DOHH2 (cell line): ENCODE measurements around the gene ANXA8.

Experiments
- H3F3A ChIP-seq: fragments of 200-600 bp; sonication (generic), shearing (Covaris generic); 2 replicates; pipeline ENCODE4 v1.6.0; 2016; ENCODE audit warnings: antibody characterized with exemption, mild to moderate bottlenecking; ENCODE audit not compliant: control insufficient read depth, insufficient read depth
- H3K27ac ChIP-seq: fragments of 200-600 bp; sonication (generic); 2 replicates; pipeline ENCODE4 v1.5.1; 2014; ENCODE audit warnings: low read depth, mild to moderate bottlenecking, low read length, moderate library complexity
- H3K27me3 ChIP-seq: fragments of 200-600 bp; sonication (generic); 2 replicates; pipeline ENCODE4 v1.6.1; 2014; ENCODE audit warnings: mild to moderate bottlenecking, low read length, mixed read lengths; ENCODE audit not compliant: control insufficient read depth
- H3K36me3 ChIP-seq: fragments of 200-600 bp; sonication (generic); 2 replicates; pipeline ENCODE4 v1.6.1; 2014; ENCODE audit warnings: mild to moderate bottlenecking, low read length, moderate library complexity, mixed read lengths; ENCODE audit not compliant: control insufficient read depth
- H3K4me1 ChIP-seq: fragments of 200-600 bp; sonication (generic); 2 replicates; pipeline ENCODE4 v1.6.1; 2014; ENCODE audit warnings: mild to moderate bottlenecking, low read length, mixed read lengths; ENCODE audit not compliant: control insufficient read depth
- H3K4me2 ChIP-seq: fragments of 200-600 bp; sonication (generic); 2 replicates; pipeline ENCODE4 v1.6.0; 2014; ENCODE audit warnings: mild to moderate bottlenecking, low read length, moderate library complexity
- H3K4me3 ChIP-seq: fragments of 200-600 bp; sonication (generic); 2 replicates; pipeline ENCODE4 v1.5.1; 2014; ENCODE audit warnings: mild to moderate bottlenecking, low read length, mixed read lengths
- H3K79me2 ChIP-seq: fragments of 200-600 bp; sonication (generic); 2 replicates; pipeline ENCODE4 v1.6.1; 2014; ENCODE audit warnings: mild to moderate bottlenecking, low read length, mixed read lengths; ENCODE audit not compliant: control insufficient read depth
- H3K9me2 ChIP-seq: fragments of 200-600 bp; sonication (generic); replicated peaks from 2 replicates; pipeline ENCODE4 v1.6.1; 2014; ENCODE audit warnings: mild to moderate bottlenecking, low read length, mixed read lengths; ENCODE audit not compliant: control insufficient read depth
- H3K9me3 ChIP-seq: fragments of 200-600 bp; sonication (generic); 2 replicates; pipeline ENCODE4 v1.6.1; 2014; ENCODE audit warnings: antibody characterized with exemption, low read length, mixed read lengths; ENCODE audit not compliant: control insufficient read depth, insufficient read depth
- H4K20me1 ChIP-seq: fragments of 200-600 bp; sonication (generic); 2 replicates; pipeline ENCODE4 v1.6.0; 2014; ENCODE audit warnings: low read depth, mild to moderate bottlenecking, antibody characterized with exemption, low read length, moderate library complexity; ENCODE audit not compliant: control insufficient read depth, insufficient read depth
- CTCF ChIP-seq: fragments of 200-600 bp; sonication (generic); IDR thresholded peaks from one replicate; pipeline ENCODE4 v1.5.1; 2014; ENCODE audit warnings: antibody characterized with exemption, mild to moderate bottlenecking, low read depth, low read length; ENCODE audit not compliant: poor library complexity, severe bottlenecking
- EZH2phosphoT487 ChIP-seq: fragments of 200-600 bp; sonication (generic); IDR thresholded peaks from 2 replicates; pipeline ENCODE4 v1.6.1; 2017; ENCODE audit warnings: borderline replicate concordance, mild to moderate bottlenecking, antibody characterized with exemption, low read length, moderate library complexity, mixed read lengths

ANXA8 gene

GRCh38 chr10:47419421-47419820 is 64.5 kb downstream of the ANXA8 start:
- no peak overlapping the region for H3K27ac ChIP-seq
- no peaks in the 10 kb centered on the region for H3K27me3 ChIP-seq
- no peaks in the 10 kb centered on the region for H3K79me2 ChIP-seq
- no peaks in the 10 kb centered on the region for H3K4me1 ChIP-seq
- no peak overlapping the region for H3K4me3 ChIP-seq
- H3F3A ChIP-seq, result no peaks in the 10 kb centered on the region
- no peak overlapping the region for H3K4me2 ChIP-seq
- no peaks in the 10 kb centered on the region for H3K9me2 ChIP-seq
- H3K36me3 ChIP-seq, result no peaks in the 10 kb centered on the region
- no peaks in the 10 kb centered on the region for H3K9me3 ChIP-seq
- TF ChIP-seq CTCF, result no peak
- no peak for TF ChIP-seq EZH2phosphoT487
- no peaks in the 10 kb centered on the region for H4K20me1 ChIP-seq

GRCh38 chr10:47418966-47419365 is 64.9 kb downstream of the ANXA8 start:
- Histone ChIP-seq H3F3A (no peaks in the 10 kb centered on the region), H3K9me3 (no peaks in the 10 kb centered on the region), H3K9me2 (no peaks in the 10 kb centered on the region), H4K20me1 (no peaks in the 10 kb centered on the region), H3K36me3 (no peaks in the 10 kb centered on the region), H3K27ac (no peak overlapping the region), H3K4me1 (no peaks in the 10 kb centered on the region), H3K4me3 (no peak overlapping the region), H3K4me2 (no peak overlapping the region), H3K79me2 (no peaks in the 10 kb centered on the region), H3K27me3 (no peaks in the 10 kb centered on the region)
- TF ChIP-seq CTCF, result no peak
- TF ChIP-seq EZH2phosphoT487, result no peak

GRCh38 chr10:47418321-47418720 is 65.6 kb downstream of the ANXA8 start:
- H3K4me3 ChIP-seq, result no peak overlapping the region
- no peaks in the 10 kb centered on the region for H3K79me2 ChIP-seq
- no peaks in the 10 kb centered on the region for H3K27me3 ChIP-seq
- no peaks in the 10 kb centered on the region for H3K9me3 ChIP-seq
- no peak overlapping the region for H3K27ac ChIP-seq
- H3F3A ChIP-seq, result no peaks in the 10 kb centered on the region
- no peaks in the 10 kb centered on the region for H3K36me3 ChIP-seq
- no peak overlapping the region for H3K4me2 ChIP-seq
- TF ChIP-seq EZH2phosphoT487, result no peak
- no peak for TF ChIP-seq CTCF
- H3K9me2 ChIP-seq, result no peaks in the 10 kb centered on the region
- no peaks in the 10 kb centered on the region for H3K4me1 ChIP-seq
- no peaks in the 10 kb centered on the region for H4K20me1 ChIP-seq
